Placental pericyte (primary cell): ENCODE measurements around the gene CIDEA. TPM values are rescaled to one million over a fixed set of nuclear protein-coding genes. Genes with fewer than 3 reads are reported as not detected.

ENCODE experiments used
- small RNA-seq: library from RNA; depleted of rRNA; stranded (forward); fragments of <200 nt; gene quantifications from one replicate; pipeline ENCODE3, GENCODE V24; 2012; ENCODE audit warnings: low replicate concordance
- total RNA-seq: library from RNA; depleted of rRNA; stranded (reverse); fragments of >200 nt; gene quantifications from 2 replicates; pipeline ENCODE4 v1.2.3, GENCODE V29; 2012

CIDEA gene, protein sequence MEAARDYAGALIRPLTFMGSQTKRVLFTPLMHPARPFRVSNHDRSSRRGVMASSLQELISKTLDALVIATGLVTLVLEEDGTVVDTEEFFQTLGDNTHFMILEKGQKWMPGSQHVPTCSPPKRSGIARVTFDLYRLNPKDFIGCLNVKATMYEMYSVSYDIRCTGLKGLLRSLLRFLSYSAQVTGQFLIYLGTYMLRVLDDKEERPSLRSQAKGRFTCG
- total RNA-seq, result 0.14 TPM in 1 of 2 replicates, not detected in the other

DNA sequence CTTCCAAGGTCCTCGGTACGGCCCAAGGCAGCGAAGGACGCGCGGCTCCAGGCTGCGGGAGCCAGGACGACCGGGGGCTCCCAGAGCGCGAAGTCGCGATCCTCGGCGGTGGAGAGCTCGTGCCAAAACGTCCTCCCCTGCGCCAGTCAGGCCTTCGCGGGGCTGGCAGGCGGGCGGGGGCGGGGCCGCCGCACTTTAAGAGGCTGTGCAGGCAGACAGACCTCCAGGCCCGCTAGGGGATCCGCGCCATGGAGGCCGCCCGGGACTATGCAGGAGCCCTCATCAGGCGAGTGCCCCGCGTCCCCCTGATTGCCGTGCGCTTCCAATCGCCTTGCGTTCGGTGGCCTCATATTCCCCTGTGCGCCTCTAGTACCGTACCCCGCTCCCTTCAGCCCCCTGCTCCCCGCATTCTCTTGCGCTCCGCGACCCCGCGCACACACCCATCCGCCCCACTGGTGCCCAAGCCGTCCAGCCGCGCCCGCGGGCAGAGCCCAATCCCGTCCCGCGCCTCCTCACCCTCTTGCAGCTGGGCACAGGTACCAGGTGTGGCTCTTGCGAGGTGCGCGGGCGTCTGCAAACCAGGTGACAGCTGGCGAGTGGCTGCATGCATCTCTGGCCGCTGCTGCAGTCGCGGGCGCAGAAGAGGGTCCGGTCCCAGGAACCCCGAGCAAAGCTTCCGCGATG is at the start of gene CIDEA:
Gene CIDEA, plus strand, starts transcription at position 226 of the 684 bp plus-strand sequence. Its CDS starts 23 bp downstream, at position 249.

DNA sequence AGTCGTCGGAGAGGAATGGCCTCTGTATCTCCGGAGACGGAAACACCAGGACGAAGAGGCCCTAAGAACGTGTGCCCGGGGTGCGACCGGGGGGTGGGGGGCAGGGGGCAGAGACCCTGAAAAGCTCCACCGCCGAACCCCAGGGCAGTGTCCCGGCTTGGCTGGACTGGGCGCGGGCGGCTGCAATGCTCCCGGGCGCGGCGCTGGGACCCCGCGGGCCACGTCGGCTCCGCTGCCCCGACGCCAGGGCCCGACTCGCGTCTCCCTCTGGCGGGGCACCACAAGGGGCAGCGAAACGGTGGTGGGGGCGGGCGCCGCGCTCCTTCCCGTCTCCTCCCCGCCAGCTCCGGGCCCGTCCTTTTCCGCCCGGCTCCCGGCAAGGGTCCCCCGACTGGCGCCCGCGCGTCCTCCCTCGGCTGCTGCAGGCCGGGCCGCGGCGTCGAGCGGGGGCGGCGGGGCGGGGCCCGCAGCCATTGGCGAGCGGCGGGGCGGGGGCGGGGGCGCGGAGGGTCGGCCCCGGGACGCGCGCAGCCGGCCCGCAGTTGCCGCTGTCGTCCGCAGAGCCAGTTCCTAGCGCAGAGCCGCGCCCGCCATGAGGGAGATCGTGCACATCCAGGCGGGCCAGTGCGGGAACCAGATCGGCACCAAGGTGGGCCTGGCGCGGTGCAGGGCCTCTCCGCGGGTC is 53.7 kb downstream of the CIDEA start, which contains the start of gene TUBB6:
Gene TUBB6, plus strand, starts transcription at position 541 of the 685 bp plus-strand sequence. Its CDS starts 52 bp downstream, at position 593.

Small RNAs within 50 kb of the gene (small RNA-seq; reads per million reads assigned to genes)
- not detected for gene RNU6-170P

Other genes starting within 250 kb of the CIDEA start
- not detected in 2 replicates for gene ANKRD62, start 160.5 kb upstream of the CIDEA start, total RNA-seq
- 277 and 1,044 TPM in 2 replicates for gene TUBB6, start 53.9 kb downstream of the CIDEA start, total RNA-seq
- gene AFG3L2, start 122.9 kb downstream of the CIDEA start, total RNA-seq, result 48.7 and 60.2 TPM in 2 replicates
- 3.9 and 6.0 TPM in 2 replicates for gene PRELID3A, start 153.6 kb downstream of the CIDEA start, total RNA-seq